WTC11 (cell line): ENCODE results near the gene CERS1.

Experiments
- ETV6 ChIP-seq: sonication (generic); formaldehyde crosslinking; IDR thresholded peaks from 2 replicates; pipeline ENCODE4 v1.8.1; 2022; ENCODE audit warnings: mild to moderate bottlenecking, missing genetic modification reagents
- FOXJ3 ChIP-seq: sonication (generic); formaldehyde crosslinking; IDR thresholded peaks from 2 replicates; pipeline ENCODE4 v1.9.0; 2021; ENCODE audit warnings: missing genetic modification reagents, mild to moderate bottlenecking, borderline replicate concordance
- FOXK1 ChIP-seq: sonication (generic); formaldehyde crosslinking; IDR thresholded peaks from 2 replicates; pipeline ENCODE4 v1.8.0; 2022; ENCODE audit warnings: mild to moderate bottlenecking, moderate library complexity, missing genetic modification reagents
- IRF2 ChIP-seq: sonication (generic); formaldehyde crosslinking; IDR thresholded peaks from 2 replicates; pipeline ENCODE4 v1.8.0; 2022; ENCODE audit warnings: low read depth, missing genetic modification reagents, borderline replicate concordance
- NFYB ChIP-seq: sonication (generic); formaldehyde crosslinking; conservative IDR thresholded peaks from 2 replicates; pipeline ENCODE4 v1.8.0; 2022; ENCODE audit warnings: low read depth, missing genetic modification reagents
- TEAD4 ChIP-seq: sonication (generic); formaldehyde crosslinking; IDR thresholded peaks from 2 replicates; pipeline ENCODE4 v1.8.0; 2022; ENCODE audit warnings: mild to moderate bottlenecking, missing genetic modification reagents
- ZNF121 ChIP-seq: sonication (generic); formaldehyde crosslinking; IDR thresholded peaks from 2 replicates; pipeline ENCODE4 v1.8.0; 2023; ENCODE audit warnings: missing genetic modification reagents
- ZNF138 ChIP-seq: sonication (generic); formaldehyde crosslinking; conservative IDR thresholded peaks from 2 replicates; pipeline ENCODE4 v1.8.1; 2022; ENCODE audit warnings: mild to moderate bottlenecking, moderate library complexity, missing genetic modification reagents
- TF ChIP-seq, protein P1 (sequence below): fragments of 200-600 bp; IDR thresholded peaks from 2 replicates; pipeline ENCODE4 v1.8.0; 2022; ENCODE audit warnings: antibody characterized with exemption
- TF ChIP-seq, protein P2 (sequence below): sonication (generic); formaldehyde crosslinking; IDR thresholded peaks from 2 replicates; pipeline ENCODE4 v1.8.0; 2022; ENCODE audit warnings: mild to moderate bottlenecking, missing genetic modification reagents
- TF ChIP-seq, protein P3 (sequence below): sonication (generic); formaldehyde crosslinking; conservative IDR thresholded peaks from 2 replicates; pipeline ENCODE4 v1.8.1; 2022; ENCODE audit warnings: mild to moderate bottlenecking, missing genetic modification reagents
- TF ChIP-seq, protein P4 (sequence below): sonication (generic); formaldehyde crosslinking; IDR thresholded peaks from 2 replicates; pipeline ENCODE4 v1.8.1; 2023; ENCODE audit warnings: mild to moderate bottlenecking, missing genetic modification reagents, moderate library complexity
- TF ChIP-seq, protein P5 (sequence below): sonication (generic); formaldehyde crosslinking; IDR thresholded peaks from 2 replicates; pipeline ENCODE4 v1.8.0; 2022; ENCODE audit warnings: mild to moderate bottlenecking, missing genetic modification reagents

DNA sequence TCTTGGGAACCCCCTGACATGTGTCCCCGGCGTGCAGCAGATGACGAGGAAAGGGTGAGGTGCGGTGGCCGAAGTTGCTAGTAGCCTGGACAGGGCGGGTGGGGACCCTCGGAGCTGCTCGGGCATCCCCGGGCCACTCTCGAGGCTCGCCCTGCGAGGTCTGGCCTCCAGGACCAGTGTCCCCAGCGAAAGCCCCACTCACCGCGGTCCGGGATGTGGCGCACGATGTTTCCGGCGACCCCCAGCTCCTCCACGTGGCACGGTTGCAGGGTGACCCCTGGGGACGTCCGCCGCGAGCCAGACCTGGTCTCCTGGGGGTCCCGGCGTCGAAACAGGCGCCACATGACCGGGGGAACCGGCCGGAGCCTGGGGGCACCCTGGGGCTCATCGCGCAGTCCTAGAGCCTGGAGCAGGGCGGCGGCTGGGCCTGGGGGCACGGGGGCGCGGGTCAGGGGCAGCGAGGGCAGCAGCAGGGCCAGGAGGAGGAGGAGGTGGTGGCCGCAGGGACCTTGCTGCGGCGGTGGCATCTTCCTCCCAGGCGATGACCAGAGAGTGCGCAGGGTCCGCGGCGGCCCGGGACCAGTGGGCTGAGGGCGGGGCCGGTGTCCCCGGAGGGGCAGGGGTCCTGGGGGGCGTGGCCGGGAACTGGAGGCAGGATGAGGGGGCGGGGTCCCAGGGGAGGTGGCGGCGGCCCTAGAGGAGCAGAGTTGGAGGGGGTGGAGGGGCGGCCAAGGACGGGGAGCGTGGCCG lies 26.0 kb downstream of the CERS1 start:
- TF ChIP-seq, protein P1, sequence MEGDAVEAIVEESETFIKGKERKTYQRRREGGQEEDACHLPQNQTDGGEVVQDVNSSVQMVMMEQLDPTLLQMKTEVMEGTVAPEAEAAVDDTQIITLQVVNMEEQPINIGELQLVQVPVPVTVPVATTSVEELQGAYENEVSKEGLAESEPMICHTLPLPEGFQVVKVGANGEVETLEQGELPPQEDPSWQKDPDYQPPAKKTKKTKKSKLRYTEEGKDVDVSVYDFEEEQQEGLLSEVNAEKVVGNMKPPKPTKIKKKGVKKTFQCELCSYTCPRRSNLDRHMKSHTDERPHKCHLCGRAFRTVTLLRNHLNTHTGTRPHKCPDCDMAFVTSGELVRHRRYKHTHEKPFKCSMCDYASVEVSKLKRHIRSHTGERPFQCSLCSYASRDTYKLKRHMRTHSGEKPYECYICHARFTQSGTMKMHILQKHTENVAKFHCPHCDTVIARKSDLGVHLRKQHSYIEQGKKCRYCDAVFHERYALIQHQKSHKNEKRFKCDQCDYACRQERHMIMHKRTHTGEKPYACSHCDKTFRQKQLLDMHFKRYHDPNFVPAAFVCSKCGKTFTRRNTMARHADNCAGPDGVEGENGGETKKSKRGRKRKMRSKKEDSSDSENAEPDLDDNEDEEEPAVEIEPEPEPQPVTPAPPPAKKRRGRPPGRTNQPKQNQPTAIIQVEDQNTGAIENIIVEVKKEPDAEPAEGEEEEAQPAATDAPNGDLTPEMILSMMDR: no peak
- TF ChIP-seq, protein P2, sequence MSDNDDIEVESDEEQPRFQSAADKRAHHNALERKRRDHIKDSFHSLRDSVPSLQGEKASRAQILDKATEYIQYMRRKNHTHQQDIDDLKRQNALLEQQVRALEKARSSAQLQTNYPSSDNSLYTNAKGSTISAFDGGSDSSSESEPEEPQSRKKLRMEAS (CRISPR knock-in tag): 0 out of 2 replicates have a peak, but pooled peaks have one; percentile 32
- TF ChIP-seq NFYB (CRISPR knock-in tag) (no peak), IRF2 (CRISPR knock-in tag) (no peak), FOXK1 (no peak), ETV6 (no peak), ZNF138 (CRISPR knock-in tag) (no peak), TEAD4 (no peak), FOXJ3 (CRISPR knock-in tag) (no peak), ZNF121 (CRISPR knock-in tag) (no peak)
- TF ChIP-seq, protein P3, sequence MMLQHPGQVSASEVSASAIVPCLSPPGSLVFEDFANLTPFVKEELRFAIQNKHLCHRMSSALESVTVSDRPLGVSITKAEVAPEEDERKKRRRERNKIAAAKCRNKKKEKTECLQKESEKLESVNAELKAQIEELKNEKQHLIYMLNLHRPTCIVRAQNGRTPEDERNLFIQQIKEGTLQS (CRISPR knock-in tag): no peak
- TF ChIP-seq, protein P4, sequence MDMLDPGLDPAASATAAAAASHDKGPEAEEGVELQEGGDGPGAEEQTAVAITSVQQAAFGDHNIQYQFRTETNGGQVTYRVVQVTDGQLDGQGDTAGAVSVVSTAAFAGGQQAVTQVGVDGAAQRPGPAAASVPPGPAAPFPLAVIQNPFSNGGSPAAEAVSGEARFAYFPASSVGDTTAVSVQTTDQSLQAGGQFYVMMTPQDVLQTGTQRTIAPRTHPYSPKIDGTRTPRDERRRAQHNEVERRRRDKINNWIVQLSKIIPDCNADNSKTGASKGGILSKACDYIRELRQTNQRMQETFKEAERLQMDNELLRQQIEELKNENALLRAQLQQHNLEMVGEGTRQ (CRISPR knock-in tag): no peak
- TF ChIP-seq, protein P5, sequence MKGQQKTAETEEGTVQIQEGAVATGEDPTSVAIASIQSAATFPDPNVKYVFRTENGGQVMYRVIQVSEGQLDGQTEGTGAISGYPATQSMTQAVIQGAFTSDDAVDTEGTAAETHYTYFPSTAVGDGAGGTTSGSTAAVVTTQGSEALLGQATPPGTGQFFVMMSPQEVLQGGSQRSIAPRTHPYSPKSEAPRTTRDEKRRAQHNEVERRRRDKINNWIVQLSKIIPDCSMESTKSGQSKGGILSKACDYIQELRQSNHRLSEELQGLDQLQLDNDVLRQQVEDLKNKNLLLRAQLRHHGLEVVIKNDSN (CRISPR knock-in tag): no peak
